ENCODE measurements around the gene ARPP21.

The ARPP21 gene

GRCh38 chr3:35737527-35737926, 98.2 kb downstream of the ARPP21 start:
- DNase-seq, result no peak

DNA sequence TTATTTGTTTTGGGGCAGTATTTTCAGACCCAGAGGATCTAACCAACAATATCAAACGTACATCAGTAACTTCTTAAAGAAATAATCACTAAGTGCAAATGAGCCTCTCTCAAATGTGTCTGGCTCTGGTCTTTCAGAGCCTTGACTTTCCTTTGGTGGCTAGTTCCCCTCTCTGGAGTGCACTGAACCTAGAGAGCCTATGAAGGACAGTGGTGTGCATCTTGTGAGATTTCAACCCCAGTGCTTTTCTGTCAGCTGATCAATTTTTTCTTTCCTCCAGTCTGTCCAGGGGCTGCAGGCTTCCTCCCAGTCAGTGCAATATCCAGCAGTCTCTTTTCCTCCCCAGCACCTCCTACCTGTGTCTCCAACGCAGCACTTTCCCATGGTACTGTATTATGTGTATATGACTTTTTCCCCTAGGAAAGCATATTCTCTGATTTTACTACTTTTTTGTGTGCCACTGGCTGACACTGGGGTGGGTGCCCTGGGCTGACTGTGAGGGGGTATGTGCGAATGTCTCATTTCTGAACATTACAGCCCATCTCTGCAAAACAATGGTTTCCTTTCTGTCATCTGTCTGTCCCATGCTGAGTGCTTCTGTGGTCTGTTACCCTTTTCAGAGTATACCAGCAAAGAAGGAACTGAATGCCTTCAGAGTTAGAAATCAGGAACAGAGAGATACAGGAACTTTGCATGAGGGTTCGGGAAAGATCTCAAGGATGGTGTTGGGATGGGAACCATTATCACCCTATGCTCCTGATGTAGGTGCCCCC, 98.8 kb downstream of the ARPP21 start:
- DNase-seq, result no peak

DNA sequence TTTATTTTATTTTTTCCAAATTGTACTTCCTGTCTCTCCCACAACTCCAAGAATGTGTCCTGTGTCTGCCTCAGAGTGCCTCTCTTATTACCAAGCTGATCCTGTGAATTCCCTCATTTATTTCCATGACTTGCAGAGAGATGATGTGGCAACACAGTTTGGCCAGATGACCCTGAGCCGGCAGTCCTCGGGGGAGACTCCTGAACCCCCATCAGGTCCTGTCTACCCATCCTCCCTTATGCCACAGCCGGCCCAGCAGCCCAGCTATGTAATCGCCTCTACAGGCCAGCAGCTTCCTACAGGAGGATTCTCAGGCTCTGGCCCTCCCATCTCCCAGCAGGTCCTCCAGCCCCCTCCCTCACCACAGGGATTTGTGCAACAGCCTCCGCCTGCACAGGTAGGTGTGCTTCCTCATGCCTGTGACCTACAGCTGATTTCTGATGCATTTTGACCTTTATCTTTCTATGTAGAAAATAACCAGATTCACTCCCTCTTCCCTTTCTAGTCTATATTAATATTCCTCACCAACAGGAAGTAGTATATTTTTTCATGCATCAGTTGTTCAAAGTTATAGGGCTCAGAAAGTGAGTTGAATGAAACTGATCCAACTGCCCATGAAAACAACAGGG, 100.0 kb downstream of the ARPP21 start:
- DNase-seq, result no peak

GRCh38 chr3:35739964-35740527, 100.7 kb downstream of the ARPP21 start:
- DNase-seq, result no peak

- peak in 1 of 14 donors; percentile 70 for DNase-seq
Observed at GRCh38 chr3:35743218-35743617, 103.9 kb downstream of the ARPP21 start.

DNA sequence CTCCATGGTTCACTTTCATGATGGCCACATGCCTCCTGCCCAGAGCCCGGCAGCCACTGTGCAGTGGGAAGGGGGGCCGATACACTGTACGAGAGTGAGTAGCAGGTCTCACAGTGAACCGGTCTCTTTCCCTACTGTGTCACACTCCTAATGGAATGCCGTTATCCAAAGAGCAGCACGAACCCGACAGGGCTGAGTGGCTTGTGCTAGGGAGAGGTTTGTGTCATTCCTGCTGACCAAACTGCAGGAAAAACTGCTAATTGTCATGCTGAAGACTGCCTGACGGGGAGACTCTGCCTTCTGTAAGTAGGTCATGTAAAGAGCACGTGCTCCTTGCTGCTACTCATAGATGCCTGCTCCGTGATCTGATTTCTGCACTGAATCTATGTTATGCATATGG, 105.1 kb downstream of the ARPP21 start:
- peak in 6 of 14 donors; percentile 6 to 84 (median 18) for DNase-seq

DNA sequence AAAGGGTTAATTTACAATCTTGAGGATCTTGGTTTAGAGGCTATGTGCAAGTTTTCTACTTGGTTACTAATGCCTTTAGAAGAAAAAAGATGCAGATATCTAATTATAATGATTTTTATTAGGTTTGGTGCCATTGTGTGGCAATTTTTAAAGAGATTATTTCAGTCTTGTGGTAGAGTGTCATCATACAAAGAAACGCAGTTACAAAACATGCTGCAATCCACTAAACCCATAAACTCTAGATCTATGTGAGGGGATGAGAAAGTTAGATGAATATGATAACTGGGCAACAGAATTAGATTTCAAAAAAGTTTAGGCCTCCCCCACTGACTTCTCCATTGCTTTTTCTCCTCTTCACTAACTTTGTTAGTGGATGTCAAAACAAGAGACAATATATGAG, 106.0 kb downstream of the ARPP21 start:
- no peak for DNase-seq

DNA sequence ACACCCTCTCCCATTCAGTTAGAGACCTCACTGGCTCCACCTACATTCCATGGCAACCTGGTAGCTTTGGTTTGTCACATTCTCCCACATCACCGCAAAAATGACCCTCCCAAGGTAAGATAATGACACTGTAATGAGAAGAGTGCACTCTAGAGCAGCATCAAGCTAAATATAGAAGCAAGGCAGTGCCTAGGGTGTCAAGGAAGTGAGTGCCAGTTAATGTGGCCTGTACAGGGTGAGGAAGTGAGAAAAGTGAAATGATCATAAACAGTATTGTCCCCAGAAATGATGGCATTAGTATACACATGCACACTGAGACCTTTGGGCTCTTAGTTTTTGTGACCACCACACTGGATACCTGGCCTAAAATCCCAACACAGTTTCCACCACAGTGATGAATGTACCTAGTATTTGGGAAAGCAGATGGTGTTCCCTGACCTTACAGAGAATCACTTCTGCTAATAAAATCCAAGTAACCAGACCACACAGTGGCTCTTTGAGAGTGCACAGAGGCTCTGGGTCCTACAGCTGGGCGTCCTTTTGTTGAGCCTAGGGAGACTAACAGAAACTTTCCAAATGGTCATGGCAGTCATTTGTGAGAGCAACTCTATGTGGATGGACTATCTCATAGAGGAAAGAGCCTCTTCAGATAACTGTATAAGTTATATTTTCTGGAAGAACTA, 106.6 kb downstream of the ARPP21 start:
- DNase-seq, result no peak

DNA sequence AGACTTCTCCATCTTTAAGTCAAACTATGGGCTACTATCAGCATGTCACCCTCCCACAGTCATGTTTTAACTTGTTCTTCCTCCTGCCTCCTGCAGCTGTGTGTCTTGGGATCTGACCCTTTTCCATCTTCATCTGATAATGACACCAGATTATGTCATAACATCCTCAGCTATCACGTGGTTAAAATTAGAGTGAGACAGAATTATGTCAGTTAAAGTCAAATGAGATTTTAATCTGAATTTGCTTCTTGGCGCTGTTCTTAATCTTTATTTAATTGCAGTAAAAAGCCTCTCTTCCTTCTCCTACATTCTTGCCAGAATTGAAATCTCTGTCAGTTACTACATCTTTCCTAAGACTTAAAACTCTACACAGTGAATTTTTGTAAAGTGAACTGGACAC, 107.2 kb downstream of the ARPP21 start:
- no peak for DNase-seq

DNA sequence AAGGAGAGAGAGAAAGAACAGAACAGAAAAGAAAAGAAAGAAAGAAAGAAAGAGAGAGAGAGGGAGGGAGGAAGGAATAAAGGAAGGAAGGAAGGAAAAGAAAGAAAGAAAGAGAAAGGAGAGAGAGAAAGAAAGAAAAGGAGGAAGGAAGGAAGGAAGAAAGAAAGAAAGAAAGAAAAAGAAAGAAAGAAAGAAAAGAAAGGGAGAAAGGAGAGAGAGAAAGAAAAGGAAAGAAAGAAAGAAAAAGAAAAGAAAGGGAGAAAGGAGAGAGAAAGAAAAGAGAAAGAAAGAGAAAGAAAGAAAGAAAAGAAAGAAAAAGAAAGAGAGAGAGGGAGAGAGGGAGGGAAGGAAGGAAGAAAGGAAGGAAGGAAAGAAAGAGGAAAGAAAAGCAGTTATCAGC, 108.8 kb downstream of the ARPP21 start:
- no peak for DNase-seq

DNA sequence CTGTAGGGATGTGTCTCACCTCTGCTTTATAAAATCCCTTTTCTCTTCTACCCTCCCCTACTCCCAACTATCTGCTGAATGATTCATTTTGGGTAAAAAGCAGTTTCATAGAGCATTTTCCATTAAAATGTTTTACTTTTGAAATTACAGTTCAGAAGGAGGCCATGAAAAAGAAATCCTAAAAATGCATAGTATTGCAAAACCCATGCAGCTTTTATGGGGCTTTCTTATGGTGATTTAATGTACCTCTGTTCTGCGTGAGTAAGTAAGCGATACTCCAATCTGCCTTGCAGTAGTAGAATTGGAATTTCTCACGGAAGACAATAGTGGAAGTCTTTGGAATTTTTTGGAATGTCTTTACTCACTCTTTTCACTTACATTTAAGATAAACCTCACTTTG, 111.9 kb downstream of the ARPP21 start:
- DNase-seq, result no peak

- no peak for DNase-seq
Observed at GRCh38 chr3:35757991-35758757, 118.8 kb downstream of the ARPP21 start.

- DNase-seq, result peak in 2 of 14 donors; percentile 10 to 93
Observed at GRCh38 chr3:35760146-35760545, 120.8 kb downstream of the ARPP21 start.

DNA sequence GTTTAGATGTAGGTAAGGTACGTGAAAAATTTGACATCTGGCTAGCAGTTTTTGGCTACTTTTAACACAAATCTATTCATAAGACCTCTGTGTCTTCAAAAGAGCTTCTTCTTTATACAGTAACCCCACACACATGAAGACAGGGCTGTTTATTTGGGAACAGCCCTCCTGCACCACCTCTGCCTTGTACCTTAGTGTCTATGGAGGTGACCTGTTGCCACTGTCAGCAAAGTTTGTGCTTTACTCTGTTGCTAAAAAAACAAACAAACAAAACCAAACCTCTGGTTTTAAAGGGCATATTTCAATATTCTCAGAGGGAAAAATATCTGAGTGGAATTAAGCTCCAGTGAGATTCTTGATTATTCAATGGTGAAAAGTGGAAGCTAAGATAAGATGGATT, 122.0 kb downstream of the ARPP21 start:
- DNase-seq, result no peak

DNA sequence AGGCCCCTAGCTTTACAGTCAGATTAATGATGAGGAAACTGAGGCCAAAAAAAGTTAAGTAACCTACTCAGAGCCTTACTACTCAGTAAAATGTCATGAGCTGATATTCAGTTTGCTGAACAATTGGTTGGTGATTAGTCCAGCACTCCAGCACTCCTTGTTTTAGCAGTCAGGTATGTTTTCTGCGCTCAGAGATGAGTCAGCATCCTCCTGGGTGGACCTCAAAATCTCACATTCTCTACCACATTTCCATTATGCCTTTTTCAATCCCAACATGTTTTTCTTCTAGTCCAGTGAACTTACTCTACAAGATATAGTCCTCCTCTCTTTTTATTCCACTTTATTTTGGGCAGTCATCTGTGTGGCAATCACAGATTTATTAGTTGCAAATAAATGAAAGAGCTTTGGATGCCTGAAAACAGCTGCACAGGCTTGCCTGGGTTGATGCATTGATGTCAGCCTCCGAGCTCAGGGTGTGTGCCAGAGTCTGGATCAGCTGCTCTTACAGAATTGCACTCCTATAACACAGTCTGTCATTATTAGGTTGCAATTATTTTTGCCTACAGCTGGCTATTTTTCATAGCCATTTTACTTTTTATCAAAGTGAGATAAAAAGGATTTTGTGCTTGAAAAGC, 133.2 kb downstream of the ARPP21 start:
- DNase-seq, result peak in 2 of 14 donors; percentile 10 to 38

- DNase-seq, result no peak
Observed at GRCh38 chr3:35773417-35773816, 134.1 kb downstream of the ARPP21 start.

DNA sequence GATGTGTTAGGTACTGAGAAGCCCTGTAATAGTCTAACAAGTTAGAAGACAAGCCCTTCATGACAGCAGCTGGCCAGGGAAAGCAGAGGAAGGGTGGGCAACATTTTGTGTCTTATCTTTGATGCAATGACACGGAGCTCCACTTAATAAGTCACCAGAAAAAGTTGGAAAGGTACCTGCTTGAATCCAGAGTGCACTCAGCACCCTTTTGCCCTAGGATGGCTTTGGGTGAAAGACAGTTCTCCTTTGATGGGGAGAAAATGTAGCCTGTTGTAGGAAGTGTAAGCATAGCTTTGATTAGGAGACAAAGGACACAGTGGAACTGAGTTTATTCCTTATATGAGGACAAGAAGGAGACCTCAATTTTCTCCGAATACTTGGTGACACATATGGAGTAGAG, 137.0 kb downstream of the ARPP21 start:
- no peak for DNase-seq

GRCh38 chr3:35777065-35777464, 137.7 kb downstream of the ARPP21 start:
- no peak for DNase-seq

DNA sequence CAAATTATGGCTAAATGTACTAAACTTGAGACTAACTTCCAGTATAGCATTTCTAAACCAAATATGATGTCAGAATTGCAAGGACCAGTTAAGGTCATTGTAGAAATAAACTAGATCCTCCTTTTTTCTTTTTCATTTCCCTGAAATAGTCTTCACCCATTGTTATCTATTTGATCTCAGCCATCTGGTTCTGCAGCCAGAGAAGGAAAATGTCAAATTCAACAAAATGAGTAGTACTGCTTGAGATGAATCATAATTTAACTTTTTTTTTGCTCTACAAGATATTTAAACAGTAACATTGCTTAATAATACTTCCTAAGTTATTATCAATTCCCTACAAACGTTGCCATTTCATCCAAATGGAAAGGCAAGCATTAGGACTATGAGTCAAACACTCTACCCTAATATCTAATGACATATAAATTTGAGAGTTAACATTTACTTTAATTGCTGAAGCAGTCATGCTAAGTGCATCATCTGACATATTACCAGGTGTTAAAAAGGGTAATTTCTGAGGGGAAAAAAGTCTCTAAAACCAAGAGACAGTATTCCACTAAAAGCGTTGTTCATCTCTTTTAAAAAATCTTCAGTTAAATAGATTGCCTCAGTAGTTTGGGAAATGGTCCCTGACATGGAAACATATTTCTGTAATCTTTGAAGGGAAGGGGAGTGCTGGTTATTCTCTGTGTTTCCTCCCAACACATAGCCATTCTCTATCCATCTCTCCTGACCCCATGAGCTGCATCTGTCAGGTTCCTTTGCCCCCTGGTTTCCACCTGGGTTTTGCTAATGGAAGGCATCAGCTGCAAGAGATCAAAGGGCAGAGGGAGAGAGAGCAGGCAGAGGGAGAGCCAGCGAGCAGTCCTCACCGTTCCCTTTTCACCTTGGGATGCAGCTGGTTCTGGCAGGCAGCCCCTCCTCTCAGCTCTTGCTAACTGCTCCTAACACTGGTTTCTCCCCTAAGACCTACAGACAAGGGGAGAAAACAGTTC, 138.5 kb downstream of the ARPP21 start:
- no peak for DNase-seq

DNA sequence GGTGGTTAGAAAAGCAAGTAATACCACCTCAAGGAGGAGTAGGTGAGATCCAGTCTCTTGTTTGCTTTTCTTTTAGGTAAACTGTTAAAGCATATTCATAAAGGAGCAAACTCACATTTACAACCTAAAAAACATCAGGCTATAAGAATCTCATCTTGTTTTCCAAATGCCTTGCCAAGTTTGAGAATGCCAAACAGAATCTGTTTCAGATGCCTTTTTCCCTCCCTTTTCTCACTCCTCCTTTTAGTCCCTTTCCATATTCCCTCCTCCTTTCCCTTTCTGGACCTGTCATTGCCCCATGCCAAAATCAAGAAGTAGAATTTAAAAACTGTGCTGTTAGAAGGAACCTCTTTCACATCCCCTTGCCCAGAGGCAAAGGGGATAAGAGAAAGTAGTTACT, 140.3 kb downstream of the ARPP21 start:
- DNase-seq, result no peak

DNA sequence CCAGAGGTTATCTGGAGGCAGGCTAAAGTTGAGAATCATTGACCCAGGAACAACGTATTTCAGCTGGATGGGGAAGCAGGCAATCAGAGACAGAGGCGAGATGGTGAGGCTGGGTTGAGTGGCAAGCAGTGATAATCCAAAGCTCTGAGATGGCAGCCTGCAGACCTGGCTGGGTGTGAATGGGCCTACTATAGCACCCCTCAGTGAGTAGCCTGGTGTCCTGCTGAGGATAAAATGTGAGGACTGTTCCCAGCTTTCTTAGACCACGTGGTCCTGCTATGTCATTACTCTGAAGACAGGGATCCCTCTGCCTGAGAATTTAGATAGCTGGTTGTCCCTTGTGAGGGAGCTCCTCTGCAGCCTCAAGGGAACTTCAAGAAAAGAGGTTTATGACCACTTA, 141.5 kb downstream of the ARPP21 start:
- no peak for DNase-seq
